HG02610 (cell line): Measurements from ENCODE around the gene SCAMP1.
A peak's percentile ranks its signal among the peaks of the same experiment; 100 is the strongest.

Source experiments
- ATAC-seq: cut with Tn5 transposase; IDR thresholded peaks from one replicate; pipeline ENCODE4 v1.9.1; 2021; ENCODE audit warnings: mild to moderate bottlenecking, moderate library complexity; ENCODE audit not compliant: unreplicated experiment

The SCAMP1 gene

GRCh38 chr5:78511121-78511906, 150.9 kb downstream of the SCAMP1 start:
- no peak for ATAC-seq

- ATAC-seq = no peak
Measured at GRCh38 chr5:78512435-78512834, 152.0 kb downstream of the SCAMP1 start.

- ATAC-seq = no peak
Measured at GRCh38 chr5:78513441-78513840, 153.0 kb downstream of the SCAMP1 start.

GRCh38 chr5:78514427-78515330, 154.3 kb downstream of the SCAMP1 start:
- ATAC-seq = no peak

GRCh38 chr5:78515670-78516069, 155.3 kb downstream of the SCAMP1 start:
- no peak for ATAC-seq

- ATAC-seq = no peak
Measured at GRCh38 chr5:78518365-78519197, 158.2 kb downstream of the SCAMP1 start.

- ATAC-seq = peak; percentile 92
Measured at GRCh38 chr5:78519198-78519941, 159.0 kb downstream of the SCAMP1 start.

- no peak for ATAC-seq
Measured at GRCh38 chr5:78521455-78521854, 161.0 kb downstream of the SCAMP1 start.

GRCh38 chr5:78522476-78523260, 162.3 kb downstream of the SCAMP1 start:
- ATAC-seq = no peak

GRCh38 chr5:78523314-78524193, 163.1 kb downstream of the SCAMP1 start:
- no peak for ATAC-seq

- ATAC-seq = no peak
Measured at GRCh38 chr5:78526049-78526525, 165.7 kb downstream of the SCAMP1 start.

GRCh38 chr5:78527054-78527859, 166.8 kb downstream of the SCAMP1 start:
- no peak for ATAC-seq

- no peak for ATAC-seq
Measured at GRCh38 chr5:78527925-78528324, 167.5 kb downstream of the SCAMP1 start.
